HL-60 (cell line): ENCODE measurements around the gene HDAC9.

Experiments used
- POLR2AphosphoS5 ChIP-seq: IDR thresholded peaks from 2 replicates; pipeline ENCODE4 v1.6.1; 2012; ENCODE audit warnings: low read depth
- TF ChIP-seq, protein P1 (sequence below): IDR thresholded peaks from one replicate; pipeline ENCODE4 v1.5.1; 2011; ENCODE audit warnings: low read length, control low read depth, inconsistent platforms; ENCODE audit not compliant: insufficient read depth

- no peak for TF ChIP-seq POLR2AphosphoS5
- TF ChIP-seq, protein P1, sequence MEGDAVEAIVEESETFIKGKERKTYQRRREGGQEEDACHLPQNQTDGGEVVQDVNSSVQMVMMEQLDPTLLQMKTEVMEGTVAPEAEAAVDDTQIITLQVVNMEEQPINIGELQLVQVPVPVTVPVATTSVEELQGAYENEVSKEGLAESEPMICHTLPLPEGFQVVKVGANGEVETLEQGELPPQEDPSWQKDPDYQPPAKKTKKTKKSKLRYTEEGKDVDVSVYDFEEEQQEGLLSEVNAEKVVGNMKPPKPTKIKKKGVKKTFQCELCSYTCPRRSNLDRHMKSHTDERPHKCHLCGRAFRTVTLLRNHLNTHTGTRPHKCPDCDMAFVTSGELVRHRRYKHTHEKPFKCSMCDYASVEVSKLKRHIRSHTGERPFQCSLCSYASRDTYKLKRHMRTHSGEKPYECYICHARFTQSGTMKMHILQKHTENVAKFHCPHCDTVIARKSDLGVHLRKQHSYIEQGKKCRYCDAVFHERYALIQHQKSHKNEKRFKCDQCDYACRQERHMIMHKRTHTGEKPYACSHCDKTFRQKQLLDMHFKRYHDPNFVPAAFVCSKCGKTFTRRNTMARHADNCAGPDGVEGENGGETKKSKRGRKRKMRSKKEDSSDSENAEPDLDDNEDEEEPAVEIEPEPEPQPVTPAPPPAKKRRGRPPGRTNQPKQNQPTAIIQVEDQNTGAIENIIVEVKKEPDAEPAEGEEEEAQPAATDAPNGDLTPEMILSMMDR: no peak
Observed at GRCh38 chr7:18698258-18698734, 202.7 kb downstream of the HDAC9 start.
